ENCODE data around the gene PRMT1.

DNA sequence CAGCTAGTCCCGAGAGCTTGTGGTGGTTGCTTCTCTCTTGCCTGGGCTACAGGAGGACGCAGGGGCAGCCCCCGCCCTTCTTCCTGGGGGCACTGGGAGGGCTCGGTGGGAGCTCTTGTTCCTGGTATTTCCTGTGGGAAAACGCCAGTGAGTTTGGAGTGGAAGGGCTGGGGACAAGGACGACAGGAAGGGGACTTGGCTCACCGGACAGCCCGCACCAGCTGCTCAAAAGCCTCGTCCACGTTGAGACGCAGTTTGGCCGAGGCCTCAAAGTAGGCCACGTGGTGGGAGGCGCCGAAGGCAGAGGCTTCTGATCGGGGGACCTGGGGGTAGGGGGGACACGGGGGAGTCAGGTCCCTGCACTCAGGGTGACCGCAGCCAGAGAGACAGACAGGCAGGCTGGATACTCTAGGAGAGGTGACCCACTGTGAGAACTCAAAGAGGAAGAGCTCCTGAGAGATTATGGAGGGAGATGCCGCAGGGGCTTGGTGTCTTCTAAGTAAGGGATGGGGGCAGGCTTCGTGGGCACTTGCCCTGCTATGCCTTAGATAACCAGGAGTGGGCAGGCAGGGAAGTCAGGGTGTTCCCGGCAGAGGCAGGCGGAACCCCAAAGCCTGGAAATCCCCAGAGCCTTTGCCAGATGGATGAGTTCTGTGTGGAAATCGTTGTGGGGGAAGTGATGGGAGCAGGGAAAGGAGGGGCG is 41.4 kb upstream of the PRMT1 start:
- TF ChIP-seq NPAS2 (CRISPR knock-in tag; IDR thresholded peaks at IDR 0.05; ENCODE audit: borderline replicate concordance) (no peak), POLR2A (IDR thresholded peaks at IDR 0.05; ENCODE audit: low read length) (no peak), MAFK (IDR thresholded peaks at IDR 0.05; ENCODE audit: partially characterized antibody) (no peak), ZC3H11A (IDR thresholded peaks at IDR 0.05) (no peak), EP300 (IDR thresholded peaks at IDR 0.05) (no peak), RAD21 (conservative IDR thresholded peaks at IDR 0.05 in 1 of 2, IDR thresholded peaks at IDR 0.05 in 1 of 2) (no peak), FOSL2 (IDR thresholded peaks at IDR 0.05) (no peak), FOSL2 (CRISPR knock-in tag; IDR thresholded peaks at IDR 0.05) (no peak), KDM5A (IDR thresholded peaks at IDR 0.05) (no peak), HOXB5 (CRISPR knock-in tag; IDR thresholded peaks at IDR 0.05) (no peak), CHD4 (IDR thresholded peaks at IDR 0.05; ENCODE audit: borderline replicate concordance) (no peak), CEBPB (IDR thresholded peaks at IDR 0.05) (no peak)
- TF ChIP-seq, protein P1, sequence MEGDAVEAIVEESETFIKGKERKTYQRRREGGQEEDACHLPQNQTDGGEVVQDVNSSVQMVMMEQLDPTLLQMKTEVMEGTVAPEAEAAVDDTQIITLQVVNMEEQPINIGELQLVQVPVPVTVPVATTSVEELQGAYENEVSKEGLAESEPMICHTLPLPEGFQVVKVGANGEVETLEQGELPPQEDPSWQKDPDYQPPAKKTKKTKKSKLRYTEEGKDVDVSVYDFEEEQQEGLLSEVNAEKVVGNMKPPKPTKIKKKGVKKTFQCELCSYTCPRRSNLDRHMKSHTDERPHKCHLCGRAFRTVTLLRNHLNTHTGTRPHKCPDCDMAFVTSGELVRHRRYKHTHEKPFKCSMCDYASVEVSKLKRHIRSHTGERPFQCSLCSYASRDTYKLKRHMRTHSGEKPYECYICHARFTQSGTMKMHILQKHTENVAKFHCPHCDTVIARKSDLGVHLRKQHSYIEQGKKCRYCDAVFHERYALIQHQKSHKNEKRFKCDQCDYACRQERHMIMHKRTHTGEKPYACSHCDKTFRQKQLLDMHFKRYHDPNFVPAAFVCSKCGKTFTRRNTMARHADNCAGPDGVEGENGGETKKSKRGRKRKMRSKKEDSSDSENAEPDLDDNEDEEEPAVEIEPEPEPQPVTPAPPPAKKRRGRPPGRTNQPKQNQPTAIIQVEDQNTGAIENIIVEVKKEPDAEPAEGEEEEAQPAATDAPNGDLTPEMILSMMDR (IDR thresholded peaks at IDR 0.05), result no peak
- TF ChIP-seq, protein P2, sequence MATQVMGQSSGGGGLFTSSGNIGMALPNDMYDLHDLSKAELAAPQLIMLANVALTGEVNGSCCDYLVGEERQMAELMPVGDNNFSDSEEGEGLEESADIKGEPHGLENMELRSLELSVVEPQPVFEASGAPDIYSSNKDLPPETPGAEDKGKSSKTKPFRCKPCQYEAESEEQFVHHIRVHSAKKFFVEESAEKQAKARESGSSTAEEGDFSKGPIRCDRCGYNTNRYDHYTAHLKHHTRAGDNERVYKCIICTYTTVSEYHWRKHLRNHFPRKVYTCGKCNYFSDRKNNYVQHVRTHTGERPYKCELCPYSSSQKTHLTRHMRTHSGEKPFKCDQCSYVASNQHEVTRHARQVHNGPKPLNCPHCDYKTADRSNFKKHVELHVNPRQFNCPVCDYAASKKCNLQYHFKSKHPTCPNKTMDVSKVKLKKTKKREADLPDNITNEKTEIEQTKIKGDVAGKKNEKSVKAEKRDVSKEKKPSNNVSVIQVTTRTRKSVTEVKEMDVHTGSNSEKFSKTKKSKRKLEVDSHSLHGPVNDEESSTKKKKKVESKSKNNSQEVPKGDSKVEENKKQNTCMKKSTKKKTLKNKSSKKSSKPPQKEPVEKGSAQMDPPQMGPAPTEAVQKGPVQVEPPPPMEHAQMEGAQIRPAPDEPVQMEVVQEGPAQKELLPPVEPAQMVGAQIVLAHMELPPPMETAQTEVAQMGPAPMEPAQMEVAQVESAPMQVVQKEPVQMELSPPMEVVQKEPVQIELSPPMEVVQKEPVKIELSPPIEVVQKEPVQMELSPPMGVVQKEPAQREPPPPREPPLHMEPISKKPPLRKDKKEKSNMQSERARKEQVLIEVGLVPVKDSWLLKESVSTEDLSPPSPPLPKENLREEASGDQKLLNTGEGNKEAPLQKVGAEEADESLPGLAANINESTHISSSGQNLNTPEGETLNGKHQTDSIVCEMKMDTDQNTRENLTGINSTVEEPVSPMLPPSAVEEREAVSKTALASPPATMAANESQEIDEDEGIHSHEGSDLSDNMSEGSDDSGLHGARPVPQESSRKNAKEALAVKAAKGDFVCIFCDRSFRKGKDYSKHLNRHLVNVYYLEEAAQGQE (IDR thresholded peaks at IDR 0.05), result no peak

All from A549 (cell line).